GM12892 (cell line): ENCODE results near the gene SOX15.

ENCODE experiments used
- POLR2A ChIP-seq: IDR thresholded peaks from 2 replicates; pipeline ENCODE4 v1.6.1; 2011; ENCODE audit warnings: low read depth, low read length, control low read depth
- POLR2AphosphoS5 ChIP-seq: IDR thresholded peaks from 2 replicates; pipeline ENCODE4 v1.6.1; 2011; ENCODE audit warnings: low read depth, low read length, control low read depth
- TAF1 ChIP-seq: IDR thresholded peaks from 2 replicates; pipeline ENCODE4 v1.6.1; 2011; ENCODE audit warnings: low read depth, mild to moderate bottlenecking, control low read depth, low read length, borderline replicate concordance

- no peak for TF ChIP-seq POLR2A
- no peak for TF ChIP-seq POLR2AphosphoS5
- TF ChIP-seq TAF1 = no peak
These were observed 37.0 kb upstream of the SOX15 start for GRCh38 chr17:7626956-7627249.
